HepG2 (cell line): Measurements from ENCODE around the gene NDUFA5. TPM values are rescaled to one million over a fixed set of nuclear protein-coding genes. Genes with fewer than 3 reads are reported as not detected.
"Not testable (repeated sequence)": the region's sequence is repeated elsewhere in the genome, so short reads cannot be mapped to it uniquely, and the experiment has no call there.

ENCODE experiments used
- ATAC-seq: fragments of 200-7000 bp; cut with Tn5 transposase; 3 replicates; pipeline ENCODE4 v1.9.1; 2020; ENCODE audit warnings: mild to moderate bottlenecking, moderate library complexity
- BruUV-seq: library from RNA; stranded (reverse); fragments of 400-500 nt; replicated peaks from 2 replicates; lab custom pipeline; 2021; lab: Mats Ljungman, UMichigan
- CTCF ChIA-PET: fragments of 300-600 bp; formaldehyde crosslinking; extraction: SDS; loops from one replicate; lab custom pipeline; 2021; ENCODE audit warnings: low total read pairs, inconsistent platforms, low intra/inter-chr PET ratio; lab: Yijun Ruan, JAX
- POLR2A ChIA-PET: fragments of 350-600 bp; sonication (Branson Sonifier 250); formaldehyde crosslinking; loops from one replicate; lab custom pipeline; 2020; ENCODE audit warnings: antibody characterized with exemption, inconsistent platforms; lab: Yijun Ruan, JAX
- DNase-seq: peaks from one replicate; pipeline ENCODE4 v3.0.0-alpha.2; 2015; ENCODE audit warnings: low spot score
- FAIRE-seq: peaks from 3 replicates; lab custom pipeline; 2011; peaks lifted over from hg19 to GRCh38; lab: Jason Lieb, UNC
- H2AFZ ChIP-seq: one replicate; pipeline ENCODE4 v1.6.1; 2011; ENCODE audit warnings: low read length, inconsistent platforms
- H3K27ac ChIP-seq: fragments of 300-600 bp; 3 replicates; pipeline ENCODE4 v1.8.0; 2011; ENCODE audit warnings: mixed run types, mild to moderate bottlenecking, mixed read lengths, low read length, inconsistent platforms; ENCODE audit not compliant: insufficient read depth; ENCODE audit errors: extremely low read length
- H3K27me3 ChIP-seq, 2 experiments: fragments of 200-600 bp in 1 of 2; 2 replicates in 1 of 2; 3 replicates in 1 of 2; pipeline versions ENCODE4 v1.6.0 to v1.8.0; 2011; ENCODE audit warnings: low read length in 2 of 2, mild to moderate bottlenecking in 2 of 2, moderate library complexity in 2 of 2, inconsistent platforms in 1 of 2; ENCODE audit not compliant: insufficient read depth in 2 of 2, control insufficient read depth in 1 of 2
- H3K36me3 ChIP-seq, 2 experiments: fragments of 200-600 bp in 1 of 2; replicated peaks in 1 of 2; 2 replicates in 1 of 2; 3 replicates in 1 of 2; pipeline versions ENCODE4 v1.5.1 to v1.8.0; 2011; ENCODE audit warnings: low read length in 2 of 2, inconsistent platforms in 1 of 2; ENCODE audit not compliant: insufficient read depth in 2 of 2, control insufficient read depth in 1 of 2
- H3K4me1 ChIP-seq: 2 replicates; pipeline ENCODE4 v1.5.1; 2012; ENCODE audit warnings: low read length, inconsistent platforms; ENCODE audit not compliant: insufficient read depth
- H3K4me2 ChIP-seq: 2 replicates; pipeline ENCODE4 v1.6.0; 2011; ENCODE audit warnings: low read depth, low read length, inconsistent platforms
- H3K4me3 ChIP-seq, 3 experiments: fragments of 200-600 bp in 1 of 3; sonication (generic), shearing (Covaris generic) in 1 of 3; replicated peaks in 1 of 3; 2 replicates each; pipeline ENCODE4 v1.5.1; 2011 to 2016; ENCODE audit warnings: low read length in 3 of 3, inconsistent platforms in 2 of 3, low read depth in 2 of 3, mild to moderate bottlenecking in 2 of 3, control low read depth in 1 of 3, mixed read lengths in 1 of 3; ENCODE audit not compliant: insufficient read depth in 1 of 3
- H3K79me2 ChIP-seq: one replicate; pipeline ENCODE4 v1.6.1; 2011; ENCODE audit warnings: low read length, inconsistent platforms; ENCODE audit not compliant: insufficient read depth
- H3K9ac ChIP-seq: 2 replicates; pipeline ENCODE4 v1.6.0; 2011; ENCODE audit warnings: mild to moderate bottlenecking, low read depth, low read length, inconsistent platforms; ENCODE audit not compliant: insufficient read depth
- H3K9me3 ChIP-seq: 2 replicates; pipeline ENCODE4 v1.5.1; 2012; ENCODE audit warnings: mild to moderate bottlenecking, low read length
- H4K20me1 ChIP-seq: 2 replicates; pipeline ENCODE4 v1.6.0; 2011; ENCODE audit warnings: inconsistent platforms, mild to moderate bottlenecking, low read length, moderate library complexity; ENCODE audit not compliant: insufficient read depth
- ATF5 ChIP-seq: sonication (generic); formaldehyde crosslinking; IDR thresholded peaks from 2 replicates; pipeline ENCODE4 v1.4.0; 2020; ENCODE audit warnings: mild to moderate bottlenecking, low read depth, missing genetic modification reagents
- CCAR2 ChIP-seq: fragments of 200-400 bp; formaldehyde crosslinking; optimal IDR thresholded peaks from 2 replicates; pipeline ENCODE3; 2018; ENCODE audit warnings: low read depth, mild to moderate bottlenecking, low read length, moderate library complexity
- EHMT2 ChIP-seq: fragments of 200-600 bp; sonication (generic); IDR thresholded peaks from 2 replicates; pipeline ENCODE4 v1.7.0; 2017; ENCODE audit warnings: antibody characterized with exemption, low read depth, low read length, borderline replicate concordance
- ELF1 ChIP-seq: sonication (generic); formaldehyde crosslinking; IDR thresholded peaks from 2 replicates; pipeline ENCODE4 v1.4.0; 2020; ENCODE audit warnings: missing genetic modification reagents
- ELF4 ChIP-seq: sonication (generic); formaldehyde crosslinking; IDR thresholded peaks from 2 replicates; pipeline ENCODE4 v1.5.0; 2020; ENCODE audit warnings: missing genetic modification reagents, mild to moderate bottlenecking, moderate library complexity, borderline replicate concordance
- FOXP1 ChIP-seq, 2 experiments: fragments of 450-650 bp in 1 of 2; IDR thresholded peaks; 2 replicates each; pipeline ENCODE4 v1.6.1; 2017 to 2018; ENCODE audit warnings: antibody characterized with exemption in 1 of 2
- KDM4B ChIP-seq: sonication (generic); formaldehyde crosslinking; IDR thresholded peaks from 2 replicates; pipeline ENCODE4 v1.4.0; 2020; ENCODE audit warnings: missing genetic modification reagents
- MED8 ChIP-seq: sonication (generic); formaldehyde crosslinking; IDR thresholded peaks from 2 replicates; pipeline ENCODE4 v1.8.1; 2023; ENCODE audit warnings: mild to moderate bottlenecking, missing genetic modification reagents; ENCODE audit not compliant: insufficient replicate concordance
- RCOR2 ChIP-seq: IDR thresholded peaks from 2 replicates; pipeline ENCODE4 v1.6.1; 2016; ENCODE audit warnings: missing biosample characterization, missing genetic modification reagents
- TARDBP ChIP-seq: sonication (generic); formaldehyde crosslinking; IDR thresholded peaks from 2 replicates; pipeline ENCODE4 v1.8.0; 2022; ENCODE audit warnings: mild to moderate bottlenecking, missing genetic modification reagents
- TFDP1 ChIP-seq: IDR thresholded peaks from 2 replicates; pipeline ENCODE4 v1.6.1; 2016; ENCODE audit warnings: missing compliant biosample characterization, missing genetic modification reagents, borderline replicate concordance
- TIGD3 ChIP-seq: sonication (generic); formaldehyde crosslinking; IDR thresholded peaks from 2 replicates; pipeline ENCODE4 v1.5.1; 2020; ENCODE audit warnings: mild to moderate bottlenecking, missing genetic modification reagents, borderline replicate concordance
- ZBTB3 ChIP-seq: sonication (generic); formaldehyde crosslinking; IDR thresholded peaks from 2 replicates; pipeline ENCODE4 v1.4.0; 2020; ENCODE audit warnings: low read depth, mild to moderate bottlenecking, moderate library complexity, missing genetic modification reagents, borderline replicate concordance
- ZKSCAN8 ChIP-seq: IDR thresholded peaks from 2 replicates; pipeline ENCODE4 v1.6.1; 2016; ENCODE audit warnings: borderline replicate concordance, missing genetic modification reagents, missing compliant biosample characterization
- ZNF558 ChIP-seq: sonication (generic); formaldehyde crosslinking; IDR thresholded peaks from 2 replicates; pipeline ENCODE4 v1.9.0; 2022; ENCODE audit warnings: mild to moderate bottlenecking, missing genetic modification reagents, borderline replicate concordance
- ZNF564 ChIP-seq: sonication (generic); formaldehyde crosslinking; IDR thresholded peaks from 2 replicates; pipeline ENCODE4 v1.8.1; 2023; ENCODE audit warnings: mild to moderate bottlenecking, missing genetic modification reagents
- ZNF788 ChIP-seq: sonication (generic); formaldehyde crosslinking; IDR thresholded peaks from 2 replicates; pipeline ENCODE4 v1.5.0; 2020; ENCODE audit warnings: mild to moderate bottlenecking, missing genetic modification reagents, borderline replicate concordance
- WGBS: methylation state at CpG from one replicate; pipeline ENCODE4 v1.1.6; 2017; ENCODE audit warnings: low lambda C conversion rate; 5-methylcytosine and 5-hydroxymethylcytosine counted together
- in situ Hi-C: cut with HindIII; loops from 2 replicates; pipeline ENCODE4 v1.10.0; 2017; ENCODE audit warnings: low pct_unique_long_range_greater_than_20kb; ENCODE audit not compliant: extremely low pct_ligation_motif_present
- intact Hi-C: fragments of 100-400 bp; cut with micrococcal nuclease; formaldehyde crosslinking; loops from one replicate; pipeline ENCODE4 v1.10.0; 2022; ENCODE audit not compliant: unreplicated experiment
- polyA plus RNA-seq, 8 experiments: library from polyadenylated mRNA; depleted of rRNA in 3 of 8; stranded (reverse) in 7 of 8; unstranded in 1 of 8; fragments of >200 nt; fragmentation: Illumina TruSeq in 4 of 8; extraction: Trizol in 4 of 8; gene quantifications; 2 replicates each; pipeline versions ENCODE4 v1.2.1 to v1.2.3, GENCODE V29; 2011 to 2016; ENCODE audit warnings: low read depth in 4 of 8, missing spikeins in 1 of 8, mixed read lengths in 1 of 8; ENCODE audit not compliant: insufficient read depth in 1 of 8
- total RNA-seq, 5 experiments: library from RNA; depleted of rRNA; stranded (reverse); fragments of >200 nt; fragmentation: Illumina TruSeq; extraction: Trizol; gene quantifications; 2 replicates each; pipeline ENCODE4 v1.2.3, GENCODE V29; 2016; ENCODE audit warnings: low read depth in 1 of 5

Gene NDUFA5
- total and polyA plus RNA-seq, 2 of the 13 experiments (the other 11 are each of a cell fraction or from before 2014, with no cell fraction given): 16.9 to 55.9 TPM

GRCh38 chr7:123526533-123526932 lies 31.1 kb downstream of the NDUFA5 start:
- H3K4me2 ChIP-seq, H3K4me1 ChIP-seq, H3K36me3 ChIP-seq, H3K9me3 ChIP-seq, ATAC-seq, H3K27ac ChIP-seq, in situ Hi-C loops, H4K20me1 ChIP-seq, FAIRE-seq, POLR2A ChIA-PET, DNase-seq, intact Hi-C loops, H3K9ac ChIP-seq, H3K27me3 ChIP-seq, H2AFZ ChIP-seq, H3K4me3 ChIP-seq, H3K79me2 ChIP-seq, CTCF ChIA-PET: not testable (repeated sequence)
- 97% methylated on average over 6 of the region's 7 CpGs for WGBS
- TSS peak; percentile 63 for BruUV-seq

GRCh38 chr7:123522066-123522465 lies 35.6 kb downstream of the NDUFA5 start:
- BruUV-seq: no TSS peak
- no peak for TF ChIP-seq ZKSCAN8 (CRISPR knock-in tag)
- no peak for TF ChIP-seq TIGD3
- TF ChIP-seq ZNF788 (CRISPR knock-in tag): no peak
- no peak for TF ChIP-seq ZNF564
- TF ChIP-seq ELF1 (CRISPR knock-in tag): no peak
- no peak for TF ChIP-seq ATF5
- TF ChIP-seq MED8 (CRISPR knock-in tag): no peak
- TF ChIP-seq TARDBP: no peak
- no peak for TF ChIP-seq EHMT2
- no peak for TF ChIP-seq FOXP1 (IDR thresholded peaks at IDR 0.05)
- no peak for TF ChIP-seq FOXP1 (CRISPR knock-in tag; IDR thresholded peaks at IDR 0.05)
- no peak for TF ChIP-seq TFDP1 (CRISPR knock-in tag)
- TF ChIP-seq ELF4 (CRISPR knock-in tag): no peak
- no peak for TF ChIP-seq ZNF558 (CRISPR knock-in tag)
- no peak for TF ChIP-seq ZBTB3 (CRISPR knock-in tag)
- TF ChIP-seq RCOR2 (CRISPR knock-in tag): no peak
- no peak for TF ChIP-seq CCAR2
- no peak for TF ChIP-seq KDM4B

More at GRCh38 chr7:123522066-123522465, 35.6 kb downstream of the NDUFA5 start:
- ATAC-seq (no peak), DNase-seq (no peak), FAIRE-seq (no peak)
- CTCF ChIA-PET: no interaction called here
- Histone ChIP-seq H3K4me3 (no peak overlapping the region), H3K27ac (no peak overlapping the region), H3K27me3 (no peaks in the 10 kb centered on the region; a peak in 1 of 5 replicates), H3K9ac (no peak overlapping the region), H3K4me1 (no peaks in the 10 kb centered on the region), H3K36me3 (no peaks in the 10 kb centered on the region), H3K9me3 (no peaks in the 10 kb centered on the region), H3K79me2 (no peaks in the 10 kb centered on the region), H4K20me1 (no peaks in the 10 kb centered on the region), H2AFZ (no peak overlapping the region), H3K4me2 (no peak overlapping the region)
- POLR2A ChIA-PET: no interaction called here
- intact Hi-C loops: no loop called here
- 0% methylated on average over 2 of the region's 2 CpGs for WGBS
- in situ Hi-C loops: no loop called here
